ENCODE data around the gene FGD5. TPM values are rescaled to one million over a fixed set of nuclear protein-coding genes. Genes with fewer than 3 reads are reported as not detected.

FGD5 gene
- total RNA-seq, 1 donor = 0.18 TPM

GRCh38 chr3:14876921-14877333 lies 58.2 kb downstream of the FGD5 start:
- DNase-seq (ENCODE audit: low read depth) = peak; percentile 72
- TF ChIP-seq CTCF (IDR thresholded peaks at IDR 0.05; ENCODE audit: insufficient read depth, low read length) = no peak
- no peak overlapping the region for H3K4me3 ChIP-seq (ENCODE audit: low read depth, low read length)

DNA sequence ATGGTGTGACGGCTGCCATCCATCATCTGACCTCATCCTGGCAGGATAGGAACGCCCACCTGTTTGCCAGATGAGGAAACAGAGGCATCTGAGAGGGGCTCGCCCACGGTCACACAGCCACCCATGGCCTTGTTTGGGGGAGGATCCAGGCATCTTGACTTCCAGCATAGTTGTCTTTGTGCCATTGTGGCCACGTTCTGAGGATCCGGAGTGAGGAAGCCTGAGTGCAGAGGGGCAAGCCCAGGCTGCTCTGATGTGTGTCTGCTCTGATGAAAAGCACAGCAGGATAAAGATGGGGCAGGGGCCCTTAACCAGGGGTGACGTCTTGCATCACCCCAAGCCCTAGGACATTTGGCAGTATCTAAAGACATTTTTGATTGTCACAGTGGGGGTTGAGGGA lies 58.7 kb downstream of the FGD5 start:
- no peak for DNase-seq (ENCODE audit: low read depth)
- TF ChIP-seq CTCF (IDR thresholded peaks at IDR 0.05; ENCODE audit: insufficient read depth, low read length) = no peak
- H3K4me3 ChIP-seq (ENCODE audit: low read depth, low read length) = no peak overlapping the region

DNA sequence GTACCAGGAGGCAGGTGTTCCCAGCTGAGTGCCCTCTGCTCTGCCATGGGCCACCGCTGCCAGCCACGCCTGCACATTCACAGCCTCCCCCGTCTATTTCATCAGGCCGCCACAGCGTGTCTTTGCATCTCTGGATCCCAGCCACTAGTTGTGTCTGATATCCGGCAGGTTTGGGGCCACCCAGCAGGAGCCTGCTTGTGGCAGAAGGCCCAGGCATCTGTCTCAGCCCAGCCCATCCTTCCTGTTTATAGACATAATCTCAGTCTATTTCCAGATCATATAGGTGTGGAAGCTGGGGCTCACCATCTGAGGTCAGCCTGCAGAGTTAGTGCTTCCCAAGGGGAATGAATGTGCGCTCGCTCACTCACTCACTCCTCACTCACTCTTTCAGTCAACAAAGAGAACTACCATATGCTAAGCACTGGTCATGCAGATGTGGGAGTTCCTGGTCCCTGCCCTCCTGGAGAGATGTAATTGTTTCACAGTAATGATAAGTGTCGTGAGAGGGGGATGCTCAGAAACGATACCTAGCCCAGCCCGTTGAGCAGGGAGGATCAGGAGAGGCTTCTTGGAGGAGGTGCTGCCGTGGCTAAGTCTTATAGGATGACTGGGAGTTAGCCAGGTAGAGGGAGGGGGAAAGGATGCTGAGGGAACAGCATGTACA lies 60.6 kb downstream of the FGD5 start:
- no peak for TF ChIP-seq CTCF (IDR thresholded peaks at IDR 0.05; ENCODE audit: insufficient read depth, low read length)
- H3K4me3 ChIP-seq (ENCODE audit: low read depth, low read length) = no peak overlapping the region
- peak; percentile 18 for DNase-seq (ENCODE audit: low read depth)

- H3K4me3 ChIP-seq (ENCODE audit: low read depth, low read length) = no peak overlapping the region
- TF ChIP-seq CTCF (IDR thresholded peaks at IDR 0.05; ENCODE audit: insufficient read depth, low read length) = no peak
These were observed 61.8 kb downstream of the FGD5 start for GRCh38 chr3:14880447-14881106.

DNA sequence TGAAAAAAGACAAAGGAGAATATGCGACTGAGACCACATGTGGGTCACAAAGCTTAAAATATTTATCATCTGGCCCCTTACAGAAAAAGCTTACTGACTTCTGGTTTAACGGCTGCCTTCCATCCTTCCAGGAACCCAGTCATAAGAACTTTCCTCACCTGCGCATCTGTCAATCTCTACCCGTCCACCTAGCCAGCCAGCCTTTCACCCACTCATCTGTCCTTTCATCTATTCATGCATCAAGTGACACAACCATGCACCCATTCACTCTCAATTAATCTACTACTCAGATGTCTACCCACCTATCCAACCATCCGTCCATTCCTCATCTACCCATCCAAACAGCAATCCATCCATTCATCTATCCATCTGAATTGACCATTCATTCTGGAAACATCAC lies 64.5 kb downstream of the FGD5 start:
- DNase-seq (ENCODE audit: low read depth) = no peak
- H3K4me3 ChIP-seq (ENCODE audit: low read depth, low read length) = no peak overlapping the region
- TF ChIP-seq CTCF (IDR thresholded peaks at IDR 0.05; ENCODE audit: insufficient read depth, low read length) = no peak

More at GRCh38 chr3:14880447-14881106, 61.8 kb downstream of the FGD5 start:
- no peak for DNase-seq (ENCODE audit: low read depth)

- no peak for TF ChIP-seq CTCF (IDR thresholded peaks at IDR 0.05; ENCODE audit: insufficient read depth, low read length)
- H3K4me3 ChIP-seq (ENCODE audit: low read depth, low read length) = no peak overlapping the region
- DNase-seq (ENCODE audit: low read depth) = no peak
These were observed 65.9 kb downstream of the FGD5 start for GRCh38 chr3:14884665-14885064.

Data from fibroblast of the aortic adventitia (primary cell).